ENCODE data around the gene USP32.

The USP32 gene

DNA sequence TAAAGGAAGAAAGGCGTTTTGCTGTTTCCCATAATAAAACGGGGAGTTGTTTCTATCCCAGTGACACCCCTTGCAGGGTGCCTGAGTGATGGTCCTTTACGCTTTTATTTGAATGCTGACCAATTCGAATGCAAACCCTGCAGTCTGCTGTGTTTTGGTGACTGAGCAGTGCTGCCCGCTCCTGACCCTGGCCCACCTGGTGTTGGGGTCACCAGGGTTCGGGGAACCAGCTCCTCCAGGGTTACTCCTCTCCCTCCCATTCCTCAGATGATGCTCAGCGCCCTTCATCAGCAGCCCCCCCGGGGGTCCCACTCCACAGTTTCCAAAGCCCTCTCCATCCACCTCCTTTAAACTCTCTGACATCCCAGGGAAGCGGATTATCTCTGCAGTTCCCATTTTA is 236.1 kb downstream of the USP32 start:
- DNase-seq (ENCODE audit: low read depth in 2 of 2), result no peak

GRCh38 chr17:60155427-60155814 is 236.5 kb downstream of the USP32 start:
- DNase-seq (ENCODE audit: low read depth in 2 of 2), result no peak

DNA sequence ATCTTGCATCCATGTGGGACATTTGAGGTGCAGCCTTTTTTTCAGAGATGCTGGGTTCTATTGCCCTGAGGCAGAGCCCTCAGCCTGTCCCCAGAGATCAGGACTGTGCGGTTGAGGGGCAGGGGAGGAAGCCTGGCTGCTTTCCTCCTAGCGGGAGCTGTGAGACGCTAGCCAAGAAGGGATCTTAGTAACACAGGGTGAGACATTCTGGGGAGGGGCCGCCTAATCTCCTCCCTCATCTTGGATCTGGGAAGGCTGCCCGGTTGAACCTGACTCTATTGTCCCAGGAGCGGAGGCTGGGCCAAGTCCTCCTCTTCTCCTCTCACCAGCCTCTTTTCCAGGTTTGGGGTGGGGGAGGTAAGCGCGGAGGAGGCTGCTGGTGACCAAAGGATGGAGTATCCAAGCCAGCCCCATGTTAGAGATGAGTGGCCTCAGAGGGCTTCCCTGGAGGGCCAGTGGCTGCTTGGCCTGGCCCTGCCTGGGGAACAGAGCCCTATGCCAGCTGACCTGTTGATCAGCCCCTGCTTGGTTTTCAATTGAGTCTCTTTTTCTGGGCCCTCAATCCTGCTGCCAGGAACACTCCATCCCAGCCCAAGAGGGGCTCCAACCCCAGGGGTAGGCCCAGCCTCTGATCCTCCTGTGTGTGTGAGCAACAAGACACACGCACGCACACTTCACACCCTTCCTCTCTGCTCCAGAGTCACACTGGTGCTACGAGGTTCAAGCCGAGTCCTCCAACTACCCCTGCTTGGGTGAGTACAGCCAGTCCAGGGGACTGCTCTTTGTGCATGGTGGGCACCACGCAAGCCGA is 237.1 kb downstream of the USP32 start:
- DNase-seq (ENCODE audit: low read depth in 2 of 2), result no peak

GRCh38 chr17:60153606-60154390 is 238.1 kb downstream of the USP32 start:
- no peak for DNase-seq (ENCODE audit: low read depth in 2 of 2)

- DNase-seq (ENCODE audit: low read depth in 2 of 2), result no peak
Measured at GRCh38 chr17:60151355-60151754, 240.6 kb downstream of the USP32 start.

GRCh38 chr17:60149691-60150582 is 242.0 kb downstream of the USP32 start, which contains the start of gene CA4:
Gene CA4, plus strand, starts transcription at chr17:60149973. Its CDS starts 62 bp downstream, at chr17:60150035.
- no peak for DNase-seq (ENCODE audit: low read depth in 2 of 2)

- no peak for DNase-seq (ENCODE audit: low read depth in 2 of 2)
Measured at GRCh38 chr17:60148373-60148772, 243.6 kb downstream of the USP32 start.

DNA sequence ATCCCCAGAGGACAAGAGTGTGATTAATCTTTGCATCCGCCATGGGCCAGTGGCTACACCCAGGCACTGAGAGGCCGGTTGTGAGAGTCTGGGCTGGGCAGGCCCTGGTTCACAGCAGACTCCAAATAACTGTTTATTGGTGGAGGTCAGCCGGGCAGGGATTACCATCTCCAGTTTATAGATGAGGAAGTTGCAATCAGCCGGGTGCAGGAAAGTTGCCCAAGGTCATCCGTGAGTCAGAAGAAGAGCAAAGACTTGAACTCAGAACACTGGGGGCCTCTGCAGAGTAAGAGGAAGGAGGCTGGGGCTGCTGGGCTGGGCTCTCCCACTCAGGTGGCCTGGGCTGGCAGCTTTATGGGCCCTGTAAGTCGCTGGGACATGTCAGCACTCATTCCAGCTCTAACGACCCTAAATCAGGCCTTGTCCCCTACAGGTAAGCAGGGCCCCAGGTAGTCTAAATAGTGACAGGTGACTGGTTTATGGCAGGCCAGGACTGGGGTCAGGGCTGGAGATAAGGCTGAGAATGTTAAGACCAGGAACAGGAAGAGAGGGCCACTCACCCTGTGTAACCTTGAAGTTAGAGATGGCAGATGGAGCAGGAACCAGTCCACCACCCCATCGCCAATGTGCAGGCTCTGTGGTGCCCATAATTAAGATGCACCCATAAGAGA is 244.2 kb downstream of the USP32 start:
- no peak for DNase-seq (ENCODE audit: low read depth in 2 of 2)

GRCh38 chr17:60146206-60146605 is 245.7 kb downstream of the USP32 start:
- DNase-seq (ENCODE audit: low read depth in 2 of 2), result no peak

DNA sequence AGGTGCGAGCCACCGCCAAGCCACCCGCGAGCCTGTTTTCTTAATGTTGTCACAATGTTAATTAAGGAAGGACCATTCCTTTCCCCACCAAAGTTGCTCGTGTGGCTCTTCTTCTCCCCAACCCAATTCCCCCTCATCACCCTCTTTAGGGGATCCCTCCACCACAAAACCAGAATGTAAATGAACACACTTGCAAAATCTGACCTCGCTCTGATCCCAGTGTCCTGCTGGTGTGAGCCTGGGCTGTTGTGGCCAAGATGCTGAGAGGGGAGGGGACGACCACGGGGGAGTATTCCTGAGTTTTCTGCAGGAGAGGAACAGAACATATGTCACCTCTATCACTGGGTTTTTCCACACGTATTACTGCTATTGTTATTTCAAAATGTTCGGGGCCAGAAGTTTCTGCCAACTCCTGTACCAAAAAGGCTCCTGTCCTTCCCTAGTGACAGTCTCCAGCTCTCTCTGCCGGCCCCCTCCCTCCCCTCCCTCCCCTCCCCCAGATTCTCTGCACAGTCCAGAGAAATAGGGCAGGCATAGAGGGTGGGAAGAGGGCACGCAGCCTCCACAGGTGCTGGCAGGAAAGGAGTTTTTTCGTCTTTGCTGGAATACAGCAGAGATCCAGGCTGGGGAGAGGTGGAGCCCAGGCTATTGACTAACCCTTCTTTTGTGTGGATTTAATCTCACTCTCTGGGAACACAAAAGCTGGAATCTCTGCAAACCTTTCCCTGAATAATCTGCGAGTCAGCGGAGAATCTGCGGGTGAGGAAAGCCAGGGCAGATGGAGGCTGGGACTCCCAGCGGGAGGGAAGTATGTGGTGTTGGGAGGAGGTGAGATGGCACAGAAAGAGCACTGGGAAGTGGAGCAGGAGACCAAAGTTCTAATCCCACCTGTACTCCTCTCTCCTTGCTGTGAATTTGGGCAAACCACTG is 246.7 kb downstream of the USP32 start:
- no peak for DNase-seq (ENCODE audit: low read depth in 2 of 2)

- peak; percentile 31 to 58 for DNase-seq (ENCODE audit: low read depth in 2 of 2)
Measured at GRCh38 chr17:60142872-60143499, 248.9 kb downstream of the USP32 start.

GRCh38 chr17:60141111-60142018 is 250.6 kb downstream of the USP32 start:
- no peak for DNase-seq (ENCODE audit: low read depth in 2 of 2)

- DNase-seq (ENCODE audit: low read depth in 2 of 2), result peak in 1 of 2 donors; percentile 41
Measured at GRCh38 chr17:60139438-60140285, 252.3 kb downstream of the USP32 start.

DNA sequence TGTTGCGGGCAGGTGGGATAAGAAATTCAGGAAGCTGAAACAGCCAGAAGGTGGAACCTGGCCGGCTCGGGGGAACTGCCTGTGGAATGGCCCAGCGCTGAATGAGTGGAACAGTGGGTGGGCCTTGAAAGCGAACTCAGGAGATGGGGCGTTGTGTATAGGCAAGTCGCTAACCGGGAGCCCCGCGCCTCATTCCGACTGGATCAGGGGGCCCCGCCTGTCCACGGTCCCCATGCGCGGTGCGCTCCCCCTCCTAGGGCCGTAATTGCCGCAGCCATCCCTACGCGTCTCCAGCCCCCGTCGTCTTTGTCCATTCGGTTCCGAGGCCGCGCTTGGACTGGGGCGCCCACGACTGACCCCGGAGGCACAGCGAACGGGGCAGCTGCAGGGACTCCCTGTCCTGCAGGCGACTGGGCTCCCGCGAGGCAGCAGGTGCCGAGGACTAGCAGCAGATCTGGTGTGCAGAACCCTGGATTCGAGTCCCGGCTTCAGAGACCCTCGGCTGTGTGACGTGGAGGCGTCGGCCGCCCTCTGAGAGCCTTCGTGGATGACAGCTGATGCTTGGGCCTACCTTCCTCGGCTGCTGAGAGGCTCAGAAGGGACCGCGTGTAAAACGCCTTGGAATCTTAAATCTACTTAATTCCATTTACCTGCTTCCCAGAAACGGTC is 253.0 kb downstream of the USP32 start:
- no peak for DNase-seq (ENCODE audit: low read depth in 2 of 2)

DNA sequence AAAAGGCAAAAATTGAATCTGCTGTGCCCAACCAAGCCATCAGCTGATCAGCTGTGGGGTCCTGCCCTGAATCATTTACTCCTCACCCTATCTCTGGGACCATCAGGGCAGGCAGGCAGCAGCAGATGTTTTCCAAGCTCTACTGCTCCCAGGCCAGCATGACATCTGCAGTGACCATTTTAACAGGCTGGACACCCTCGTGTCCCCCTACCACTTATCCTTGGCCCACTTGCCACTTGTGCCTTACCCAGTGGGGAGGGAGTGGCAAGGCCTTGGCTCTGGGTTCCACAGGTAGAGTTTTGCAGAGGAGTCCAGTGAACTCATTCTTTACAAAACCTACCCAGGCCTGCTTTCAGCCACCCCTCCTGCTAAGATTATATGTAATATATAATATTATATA is 254.2 kb downstream of the USP32 start:
- no peak for DNase-seq (ENCODE audit: low read depth in 2 of 2)

DNA sequence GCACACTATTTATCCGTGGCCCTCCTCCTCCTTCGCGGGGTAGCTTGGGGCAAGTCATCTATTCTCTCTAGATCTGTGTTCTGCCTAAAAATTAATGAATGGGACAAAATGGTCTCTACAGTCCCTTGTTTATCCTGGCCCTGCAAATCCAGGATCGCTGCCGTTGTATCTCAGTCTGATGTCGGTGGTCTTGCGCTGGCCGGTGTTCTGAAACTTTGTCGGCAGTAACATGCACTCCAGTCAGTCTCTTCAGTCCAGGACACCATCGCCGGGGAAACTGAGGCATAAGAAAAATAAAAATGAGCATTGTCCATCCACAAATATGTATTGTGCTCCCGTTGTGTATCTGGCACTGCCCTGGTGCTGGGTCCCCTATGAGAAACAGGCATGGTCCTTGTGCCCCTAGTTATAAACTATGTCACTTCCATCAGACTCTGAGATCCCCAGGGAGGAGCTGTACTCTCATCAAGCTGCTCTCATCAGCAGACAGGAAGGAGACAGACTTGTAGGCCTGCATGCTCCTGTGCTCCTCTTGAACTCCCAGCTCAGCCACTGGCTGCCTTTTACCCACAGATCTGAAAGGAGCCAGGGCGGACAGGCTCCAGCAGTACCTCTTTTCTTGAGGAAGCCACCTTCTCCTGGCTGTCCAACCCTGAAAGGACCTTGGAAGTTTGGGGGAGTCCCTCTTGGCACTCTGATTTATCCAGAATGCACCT is 255.8 kb downstream of the USP32 start:
- DNase-seq (ENCODE audit: low read depth in 2 of 2), result no peak
